ENCODE measurements around the gene DYNC1I1.

Gene DYNC1I1

GRCh38 chr7:95865716-95866371, 93.5 kb downstream of the DYNC1I1 start:
- no peak for DNase-seq

- DNase-seq = no peak
Observed at GRCh38 chr7:95867309-95867708, 95.0 kb downstream of the DYNC1I1 start.

- DNase-seq = no peak
Observed at GRCh38 chr7:95871075-95871848, 98.9 kb downstream of the DYNC1I1 start.

DNA sequence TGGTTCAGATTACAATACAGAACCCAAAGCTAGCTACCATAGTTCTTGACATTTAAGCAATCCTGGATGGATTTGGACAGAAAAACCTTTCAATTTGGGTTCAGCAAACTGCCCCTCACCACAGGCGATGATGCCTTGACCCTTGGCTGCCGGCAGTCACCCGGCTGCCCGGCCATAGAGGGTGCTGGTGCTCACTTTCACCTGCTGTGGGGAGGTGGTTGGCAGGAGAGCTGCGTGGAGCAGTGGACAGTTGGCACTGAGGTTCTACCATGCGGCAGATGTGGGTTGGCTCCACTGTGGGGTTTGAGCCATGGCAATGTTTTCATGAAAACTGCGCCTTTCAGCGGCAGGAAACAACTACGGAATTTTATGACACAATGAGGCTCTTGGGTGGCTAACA, 99.5 kb downstream of the DYNC1I1 start:
- DNase-seq = no peak

DNA sequence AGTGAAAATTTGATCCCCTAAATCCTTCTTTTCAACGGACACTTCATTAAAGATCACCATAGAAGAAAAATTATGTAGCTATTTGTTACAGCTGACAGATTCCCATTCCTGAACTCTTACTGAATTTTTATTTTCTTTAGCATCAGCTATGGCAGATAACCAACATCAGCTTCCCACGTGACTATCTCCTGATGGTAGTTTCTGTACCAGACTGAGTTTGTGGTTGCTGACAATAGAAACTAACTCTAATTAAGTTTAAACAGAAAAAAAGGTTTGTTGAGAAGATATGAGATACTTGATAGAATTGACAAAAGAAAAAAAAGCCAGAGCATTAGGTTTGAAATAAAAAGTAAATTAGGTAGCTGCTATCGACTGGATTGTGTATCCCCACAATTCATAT, 101.8 kb downstream of the DYNC1I1 start:
- no peak for DNase-seq

DNA sequence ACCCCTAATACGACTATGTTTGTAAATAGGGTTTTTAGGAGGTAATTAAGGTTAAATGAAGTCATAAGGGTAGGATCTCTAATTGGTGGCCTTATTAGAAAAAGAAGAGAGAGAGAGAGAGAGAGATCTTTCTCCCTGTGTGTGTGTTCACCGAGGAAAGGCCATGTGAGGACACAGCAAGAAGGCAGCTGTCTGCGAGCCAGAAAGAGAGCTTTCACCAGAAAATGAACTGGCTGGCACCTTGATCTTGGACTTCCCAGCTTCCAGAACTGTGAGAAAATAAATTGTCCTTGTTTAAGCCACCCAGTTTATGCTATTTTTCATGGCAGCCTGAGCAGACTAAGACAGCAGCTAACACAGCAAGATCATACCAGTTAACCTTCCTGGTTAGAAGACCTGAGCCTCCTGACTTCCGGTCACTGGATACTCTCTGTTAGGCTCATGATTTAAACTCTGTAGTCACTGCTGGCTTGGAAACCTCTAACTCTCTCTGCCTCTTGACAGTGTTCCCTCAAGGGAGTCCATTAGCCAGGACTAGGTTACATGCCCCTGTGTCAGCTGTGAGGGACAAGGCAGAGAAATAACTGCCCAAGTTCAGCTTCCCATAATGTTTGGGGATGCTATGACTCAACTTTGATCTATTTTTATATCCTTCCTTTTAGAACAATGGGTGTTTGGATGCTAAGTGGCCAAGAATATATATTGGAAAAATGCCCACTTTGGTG, 102.3 kb downstream of the DYNC1I1 start:
- DNase-seq = no peak

GRCh38 chr7:95875519-95875918, 103.2 kb downstream of the DYNC1I1 start:
- DNase-seq = no peak

GRCh38 chr7:95878677-95879076, 106.3 kb downstream of the DYNC1I1 start:
- no peak for DNase-seq

GRCh38 chr7:95881597-95881996, 109.2 kb downstream of the DYNC1I1 start:
- DNase-seq = no peak

DNA sequence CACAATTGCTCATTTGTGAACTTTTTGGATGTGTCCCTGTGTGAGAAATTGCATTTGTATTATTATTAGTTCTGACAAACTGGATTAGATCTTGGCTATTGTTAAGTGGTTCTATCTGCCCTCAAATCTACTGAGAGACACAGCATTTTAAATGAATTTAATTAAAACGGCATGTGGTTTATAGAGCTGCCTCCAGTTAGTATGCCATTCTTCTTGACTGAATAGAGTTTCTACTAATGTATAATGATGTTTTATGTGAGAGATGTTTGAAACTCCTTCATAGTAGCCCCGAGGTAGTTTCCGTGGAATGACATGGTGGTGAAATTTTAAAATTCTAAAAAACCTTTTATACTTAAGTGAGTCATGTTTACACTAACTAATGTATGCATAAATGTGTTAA, 110.9 kb downstream of the DYNC1I1 start:
- DNase-seq = no peak

GRCh38 chr7:95886501-95887090, 114.2 kb downstream of the DYNC1I1 start:
- DNase-seq = no peak

- DNase-seq = no peak
Observed at GRCh38 chr7:95893484-95893883, 121.1 kb downstream of the DYNC1I1 start.

DNA sequence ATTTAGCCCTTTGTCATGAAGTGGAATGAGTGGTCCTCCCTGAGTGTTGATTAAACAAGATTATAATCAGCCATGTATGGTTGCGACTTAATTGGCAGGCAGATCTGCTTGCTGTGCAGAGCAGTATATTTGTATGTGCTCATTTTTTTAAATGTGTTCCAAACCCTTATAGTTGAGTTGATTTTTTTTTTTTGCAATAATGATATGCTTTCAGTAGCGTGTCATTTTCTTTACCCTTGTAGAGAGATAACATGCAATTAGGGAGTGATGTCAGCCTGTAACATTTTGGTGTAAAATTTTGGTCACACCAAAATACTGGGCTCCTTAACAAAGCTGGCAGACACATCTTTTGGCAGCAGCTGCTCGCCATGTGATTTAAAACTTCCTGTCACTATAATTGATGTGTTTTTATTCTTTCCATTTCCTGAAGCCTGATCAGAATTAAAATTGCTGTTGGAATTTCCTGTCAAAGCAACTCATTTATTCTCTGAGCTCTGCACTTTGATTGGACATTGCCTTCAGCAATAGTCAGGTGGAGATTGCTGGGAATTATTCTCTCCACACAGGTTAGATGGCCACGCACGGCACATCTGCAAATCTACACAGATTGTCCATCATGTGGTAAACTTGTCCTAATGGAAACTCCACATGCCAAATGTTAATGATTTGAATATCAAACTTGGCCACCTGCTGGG, 125.3 kb downstream of the DYNC1I1 start:
- no peak for DNase-seq

GRCh38 chr7:95899919-95900513, 127.7 kb downstream of the DYNC1I1 start:
- DNase-seq = no peak

GRCh38 chr7:95901006-95901405, 128.7 kb downstream of the DYNC1I1 start:
- DNase-seq = no peak

- no peak for DNase-seq
Observed at GRCh38 chr7:95904099-95904498, 131.7 kb downstream of the DYNC1I1 start.

DNA sequence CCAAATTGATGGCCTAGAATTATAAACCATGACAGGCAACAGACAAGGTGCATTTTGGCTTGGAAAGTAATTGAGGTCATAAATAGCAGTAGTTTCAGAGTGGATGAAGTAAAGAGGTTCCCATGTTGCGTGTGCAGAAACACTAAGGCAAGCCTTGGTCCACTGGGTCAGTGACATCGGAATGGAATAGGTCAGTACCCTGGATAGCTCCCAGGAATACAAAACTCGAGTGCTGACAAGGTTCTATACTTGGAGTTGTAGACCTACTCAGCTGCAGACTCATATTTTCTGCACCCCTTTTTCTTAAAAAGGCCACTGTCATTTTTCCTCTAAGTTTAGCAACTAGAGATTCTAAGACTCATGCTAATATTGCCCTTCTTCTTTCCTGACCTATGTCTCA, 132.8 kb downstream of the DYNC1I1 start:
- DNase-seq = no peak

DNA sequence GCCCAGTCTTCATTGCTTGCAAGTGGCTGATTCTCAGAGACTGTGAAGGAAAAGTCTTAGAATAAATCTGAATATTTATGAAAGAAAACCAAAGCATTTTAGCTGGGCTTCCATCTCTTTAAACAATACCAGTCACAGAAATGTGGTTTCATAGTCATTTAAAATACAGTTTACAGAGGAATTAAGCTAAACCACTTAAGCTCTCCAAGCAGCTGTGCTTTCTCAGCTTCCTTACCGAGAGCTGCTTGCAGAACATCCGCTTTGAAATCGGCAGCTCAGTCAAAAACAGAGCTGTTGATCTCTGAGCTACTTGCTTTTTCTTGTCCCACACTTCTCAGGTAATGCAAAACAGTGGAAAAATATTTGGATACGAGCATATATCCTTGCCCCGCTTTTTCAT, 134.5 kb downstream of the DYNC1I1 start:
- no peak for DNase-seq

DNA sequence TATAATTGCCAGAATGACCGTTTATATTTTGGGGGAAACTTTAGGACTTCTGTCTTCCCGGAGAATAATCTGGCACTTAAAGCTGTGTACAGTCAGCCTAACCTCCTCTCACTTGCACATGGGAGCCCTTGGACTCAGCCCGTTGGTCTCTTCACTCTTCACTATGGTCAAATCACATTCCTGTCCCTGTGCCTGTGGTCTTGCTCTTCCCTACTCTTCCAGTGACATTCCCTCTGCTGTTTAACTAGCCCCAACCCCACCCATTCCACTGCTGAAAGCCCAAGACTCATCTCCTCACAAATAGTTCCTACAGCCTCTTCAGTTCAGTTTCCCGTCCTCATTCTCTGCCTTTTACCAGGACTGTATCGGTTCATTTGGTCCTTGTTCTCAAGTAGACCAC, 135.0 kb downstream of the DYNC1I1 start:
- no peak for DNase-seq

- DNase-seq = no peak
Observed at GRCh38 chr7:95908499-95908898, 136.1 kb downstream of the DYNC1I1 start.

DNA sequence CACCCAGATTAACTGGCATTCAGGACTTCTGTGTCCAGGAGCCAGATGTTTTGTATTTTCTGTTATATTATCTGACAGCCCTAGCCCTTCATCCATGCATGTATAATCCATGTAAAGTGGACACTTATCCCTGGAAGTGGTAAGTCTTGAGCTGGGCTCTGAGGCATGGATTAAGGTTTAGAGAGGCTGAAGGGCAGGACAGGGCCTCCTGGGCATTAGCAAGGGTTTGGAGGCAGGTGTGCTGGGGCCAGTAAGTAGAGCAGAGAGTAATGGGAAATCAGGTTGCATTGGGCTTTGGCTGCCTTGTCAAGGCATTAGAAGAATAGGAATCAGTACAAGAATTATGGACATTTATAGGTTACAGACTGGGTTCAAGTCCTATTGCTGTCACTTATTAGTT, 138.0 kb downstream of the DYNC1I1 start:
- no peak for DNase-seq

DNA sequence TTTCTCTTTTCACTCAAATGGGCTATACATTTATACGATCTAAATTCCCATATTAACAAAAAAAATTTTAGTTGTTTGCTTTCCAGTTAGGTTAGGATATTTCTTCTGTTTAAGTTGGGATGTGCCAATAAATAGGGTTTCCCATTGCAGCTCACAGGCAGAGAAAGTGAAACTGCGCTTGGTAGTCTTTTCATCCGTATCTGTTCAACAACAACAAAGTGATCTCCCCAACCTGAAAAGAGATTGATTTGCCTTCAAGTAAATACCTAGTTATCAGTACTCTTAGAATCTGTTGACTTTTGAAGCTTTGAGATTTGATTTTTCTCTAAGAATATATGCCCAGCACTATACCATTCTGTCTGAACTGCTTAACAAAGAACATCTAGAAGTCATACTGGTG, 143.4 kb downstream of the DYNC1I1 start:
- no peak for DNase-seq

All from activated CD8-positive, alpha-beta memory T cell treated with anti-CD3 and anti-CD28 coated beads for 24 hours (primary cell).